ENCODE measurements around the gene OR10A6.

Gene OR10A6, protein sequence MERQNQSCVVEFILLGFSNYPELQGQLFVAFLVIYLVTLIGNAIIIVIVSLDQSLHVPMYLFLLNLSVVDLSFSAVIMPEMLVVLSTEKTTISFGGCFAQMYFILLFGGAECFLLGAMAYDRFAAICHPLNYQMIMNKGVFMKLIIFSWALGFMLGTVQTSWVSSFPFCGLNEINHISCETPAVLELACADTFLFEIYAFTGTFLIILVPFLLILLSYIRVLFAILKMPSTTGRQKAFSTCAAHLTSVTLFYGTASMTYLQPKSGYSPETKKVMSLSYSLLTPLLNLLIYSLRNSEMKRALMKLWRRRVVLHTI

DNA sequence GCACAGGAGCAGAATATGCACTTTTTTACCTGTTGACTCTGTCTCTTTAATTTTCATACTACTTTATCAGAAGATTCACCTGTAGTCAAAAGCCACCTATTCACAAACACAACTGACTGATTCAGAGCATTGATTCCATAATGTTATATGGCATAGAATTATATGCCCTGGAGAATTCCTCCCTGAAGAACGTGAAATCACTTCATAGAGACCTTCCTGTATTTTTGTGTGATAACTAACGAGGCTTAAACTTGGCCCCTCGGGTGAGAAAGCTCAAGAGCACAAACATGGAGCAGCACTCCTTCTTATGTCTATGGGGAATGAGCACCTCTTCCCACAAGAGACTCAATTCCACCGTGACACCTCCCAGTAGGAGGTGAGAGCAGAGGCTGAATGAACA, at the start of gene OR10A6:
TSS of gene OR10A6 (minus strand) at position 101 of the 400 bp plus-strand sequence. CDS start 2,606 bp downstream, outside the sequence.
- no peak for DNase-seq

GRCh38 chr11:7977232-7977917, 46.3 kb upstream of the OR10A6 start:
- no peak for DNase-seq

GRCh38 chr11:7974668-7975067, 43.6 kb upstream of the OR10A6 start:
- DNase-seq = no peak

GRCh38 chr11:7973011-7973410, 41.9 kb upstream of the OR10A6 start:
- no peak for DNase-seq

DNA sequence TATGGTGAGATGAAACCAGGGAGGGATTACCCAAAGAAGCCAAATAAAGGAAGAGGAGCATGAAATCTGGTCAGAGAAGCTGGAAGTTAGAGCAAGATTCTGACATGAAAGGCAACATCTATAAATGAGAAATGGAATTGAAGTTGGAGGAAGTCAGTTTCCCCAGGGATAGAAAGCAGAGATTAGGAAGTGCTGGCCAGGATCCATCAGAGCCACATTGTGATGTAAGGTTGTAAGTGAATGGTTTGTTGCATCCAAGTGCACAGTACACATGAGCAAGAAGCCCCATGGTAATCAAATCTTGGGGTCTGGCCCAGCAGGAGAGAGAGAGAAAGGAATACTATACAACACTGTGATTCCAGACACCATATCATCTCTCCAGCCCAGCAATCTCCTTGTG, 40.8 kb upstream of the OR10A6 start:
- DNase-seq = no peak

- no peak for DNase-seq
Observed at GRCh38 chr11:7969756-7970646, 38.9 kb upstream of the OR10A6 start.

DNA sequence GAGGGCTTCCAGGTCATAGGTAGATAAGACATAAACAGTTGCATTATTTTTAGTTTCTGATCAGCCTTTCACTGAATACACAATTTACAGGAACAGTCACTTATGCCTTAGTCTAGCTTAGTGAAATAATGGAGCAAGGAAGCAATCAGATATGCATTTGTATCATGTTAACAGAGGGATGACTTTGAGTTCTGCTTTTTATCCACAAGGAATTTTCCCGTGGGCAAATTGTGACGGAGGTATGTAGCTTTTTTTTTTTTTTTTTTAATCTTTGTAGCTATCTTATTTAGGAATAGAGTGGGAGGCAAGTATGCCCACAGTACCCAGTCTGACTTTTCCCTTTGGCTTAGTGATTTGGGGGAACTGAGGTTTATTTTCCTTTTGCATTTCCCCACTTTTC, 37.6 kb upstream of the OR10A6 start:
- no peak for DNase-seq

GRCh38 chr11:7967826-7968225, 36.8 kb upstream of the OR10A6 start:
- DNase-seq = no peak

DNA sequence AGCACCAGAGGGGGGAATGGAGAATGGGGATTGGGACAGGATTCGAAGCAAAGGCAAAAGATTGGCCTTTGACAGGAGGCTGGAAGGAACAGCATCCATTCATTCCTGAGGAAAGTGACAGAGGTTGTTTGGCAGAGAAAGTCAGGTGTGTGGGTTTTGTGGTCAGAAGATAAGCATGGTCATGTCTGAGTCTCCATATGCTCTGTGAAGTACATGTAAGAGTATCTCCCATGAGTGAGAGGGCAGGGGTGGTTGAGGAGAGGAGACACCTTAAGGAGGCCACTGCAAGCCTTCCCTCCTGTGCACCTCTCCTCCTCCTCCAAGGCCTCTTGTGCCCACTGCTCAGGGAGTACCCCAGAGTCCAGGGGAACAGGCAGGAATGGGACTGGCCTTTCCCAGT, 36.0 kb upstream of the OR10A6 start:
- DNase-seq = no peak

GRCh38 chr11:7965386-7965785, 34.3 kb upstream of the OR10A6 start, which contains the start of gene NLRP10:
Gene NLRP10, minus strand, starts transcription at chr11:7965447. Its CDS starts 1,952 bp downstream, at chr11:7963495.
- no peak for DNase-seq

DNA sequence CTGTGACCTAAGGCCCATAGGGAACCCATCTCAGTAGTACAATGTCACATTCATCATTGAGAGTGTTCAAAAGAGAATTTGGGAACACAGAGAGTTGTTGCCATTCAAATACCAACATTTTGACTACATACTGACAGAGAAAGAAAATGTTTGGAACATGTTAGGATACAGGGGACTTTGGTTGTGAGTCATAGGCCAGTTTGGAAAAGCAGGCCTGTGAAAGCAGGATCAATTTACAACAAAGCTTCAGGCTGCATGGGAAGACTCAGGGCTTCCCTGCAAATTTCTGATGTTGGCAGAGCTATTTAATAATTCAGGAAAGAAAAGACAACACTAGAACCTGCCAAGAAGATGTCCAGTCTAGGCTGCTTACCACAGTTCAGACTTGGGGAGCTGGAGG, 33.8 kb upstream of the OR10A6 start:
- DNase-seq = no peak

- no peak for DNase-seq
Observed at GRCh38 chr11:7964261-7964660, 33.2 kb upstream of the OR10A6 start.

GRCh38 chr11:7955191-7955590, 24.1 kb upstream of the OR10A6 start:
- no peak for DNase-seq

DNA sequence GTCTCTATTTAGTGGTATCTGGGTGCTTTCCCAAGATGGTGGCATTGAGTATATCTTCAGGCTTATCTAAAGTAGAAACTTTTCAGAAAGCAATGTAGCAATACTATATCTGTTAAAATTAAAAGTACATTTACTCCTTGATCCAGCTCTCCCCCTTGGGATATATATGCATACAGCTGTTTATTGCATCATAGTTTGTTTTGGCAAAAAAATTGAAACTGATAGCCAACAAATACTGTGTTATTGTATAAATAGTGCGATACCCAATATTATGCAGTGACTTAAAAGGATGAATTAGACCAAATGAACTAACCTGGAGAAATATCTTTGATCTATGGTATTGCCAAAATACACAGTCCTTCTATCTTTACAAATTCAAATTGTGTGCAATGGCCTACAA, 18.9 kb upstream of the OR10A6 start:
- DNase-seq = no peak

DNA sequence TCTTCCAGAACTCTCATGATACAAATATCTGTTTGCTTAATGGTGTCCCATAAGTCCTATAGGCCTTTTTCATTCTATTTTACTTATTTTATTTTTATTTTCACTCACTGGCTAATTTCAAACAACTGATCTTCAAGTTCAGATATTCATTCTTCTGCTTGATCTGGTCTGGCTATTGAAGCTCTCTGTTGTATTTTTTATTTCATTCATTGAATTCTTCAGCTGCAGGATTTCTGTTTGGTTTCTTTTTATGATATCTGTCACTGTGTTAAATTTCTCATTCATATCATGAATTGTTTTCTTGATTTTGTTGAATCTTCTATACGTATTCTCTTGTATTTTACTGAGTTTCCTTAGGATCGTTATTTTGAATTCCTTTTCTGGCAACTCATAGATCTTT, 13.1 kb upstream of the OR10A6 start:
- no peak for DNase-seq

DNA sequence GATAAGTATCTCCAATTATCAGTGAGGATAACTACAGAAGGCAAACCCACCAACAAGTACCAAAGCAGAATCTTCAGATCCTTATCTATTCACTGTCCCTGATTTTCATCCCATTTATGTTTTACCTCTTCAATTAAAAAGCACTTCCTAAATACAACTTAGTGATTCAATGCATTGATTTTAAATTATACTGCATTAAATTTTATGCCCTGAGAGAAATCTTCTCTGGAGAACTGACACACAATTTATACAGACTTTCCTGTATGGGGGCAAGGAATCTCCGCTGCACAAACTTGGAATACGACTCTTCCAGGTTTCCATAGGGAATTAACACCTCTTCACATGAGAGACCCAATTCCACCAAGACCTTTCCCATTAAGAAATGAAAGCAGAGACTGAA, 10.5 kb upstream of the OR10A6 start, which contains the start of gene OR10A3:
TSS of gene OR10A3 (minus strand) at position 101 of the 400 bp plus-strand sequence. CDS start 2,188 bp downstream, outside the sequence.
- DNase-seq = no peak

DNA sequence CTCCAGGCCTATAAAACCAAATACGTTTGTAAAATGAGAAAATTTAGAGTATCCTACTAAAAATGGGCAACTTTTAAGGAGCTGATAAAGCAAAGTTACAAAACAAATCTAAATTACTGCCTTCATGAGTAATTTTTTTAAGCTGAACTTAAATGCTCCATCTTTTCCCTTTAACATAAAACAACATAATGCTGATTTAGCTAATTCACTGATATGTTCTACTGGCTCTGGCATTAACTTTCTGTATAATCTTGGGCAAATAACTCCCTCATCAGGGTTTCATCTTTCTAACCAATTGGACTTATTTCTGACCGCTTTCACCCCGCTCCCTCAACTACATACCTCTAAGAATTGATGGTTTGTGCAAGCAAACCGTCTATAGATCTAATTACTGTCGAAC, 10.1 kb upstream of the OR10A6 start:
- DNase-seq = no peak

- no peak for DNase-seq
Observed at GRCh38 chr11:7936615-7937014, 5.5 kb upstream of the OR10A6 start.

- DNase-seq = no peak
Observed at GRCh38 chr11:7927635-7928034, 3.4 kb downstream of the OR10A6 start.

GRCh38 chr11:7924536-7924935, 6.5 kb downstream of the OR10A6 start:
- no peak for DNase-seq

DNA sequence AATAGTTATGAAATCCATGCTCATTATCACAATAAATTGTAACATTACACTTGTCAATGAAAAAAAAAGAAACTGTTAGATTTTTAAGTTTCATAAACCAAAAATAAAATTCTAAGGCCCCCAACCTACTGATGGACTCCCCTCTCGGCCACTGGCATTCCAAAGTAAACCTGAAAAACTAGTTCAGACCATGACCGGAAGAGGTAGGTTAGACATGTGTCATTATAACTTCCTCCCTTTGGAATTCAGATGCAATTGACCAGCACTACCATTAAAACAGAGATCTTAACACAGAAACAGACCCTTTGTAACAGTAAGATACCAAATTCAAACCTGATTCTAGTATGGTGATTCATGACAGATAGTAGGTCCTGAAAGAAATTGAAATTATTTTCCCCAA, 12.9 kb downstream of the OR10A6 start:
- no peak for DNase-seq

DNA sequence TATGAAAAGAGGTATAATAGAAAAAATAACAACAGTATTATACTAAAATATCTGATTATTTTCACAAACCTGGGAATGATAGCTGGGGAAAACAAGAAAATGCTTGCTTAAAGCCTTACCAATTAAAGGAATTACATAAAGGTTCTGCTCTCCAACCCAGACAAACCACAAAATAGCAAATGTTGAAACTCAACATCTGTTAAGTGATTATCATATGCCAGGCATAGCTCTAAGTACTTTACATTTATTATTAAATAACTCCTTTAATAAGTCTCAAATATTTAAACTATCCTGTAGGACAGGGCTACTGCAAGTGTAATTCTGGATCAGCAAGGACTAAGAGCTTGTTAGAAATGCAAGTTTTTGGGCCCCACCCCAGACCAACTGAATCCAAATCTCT, 20.1 kb downstream of the OR10A6 start:
- no peak for DNase-seq

- no peak for DNase-seq
Observed at GRCh38 chr11:7910286-7910788, 20.7 kb downstream of the OR10A6 start.
